HEK293 (cell line): Measurements from ENCODE around the gene PPP1R27.

Experiments used
- CTCF ChIA-PET: fragments of 350-600 bp; formaldehyde crosslinking; extraction: SDS; loops from one replicate; lab custom pipeline; 2021; ENCODE audit warnings: antibody characterized with exemption; lab: Yijun Ruan, JAX
- POLR2A ChIA-PET: fragments of 300-600 bp; formaldehyde crosslinking; extraction: SDS; loops from one replicate; lab custom pipeline; 2020; ENCODE audit warnings: antibody characterized with exemption, inconsistent platforms; lab: Yijun Ruan, JAX
- H3K27ac ChIP-seq: fragments of 200-500 bp; sonication (Bioruptor generic); 2 replicates; pipeline ENCODE4 v1.5.1; 2014; ENCODE audit warnings: low read depth, low read length, control low read depth, inconsistent platforms; ENCODE audit errors: extremely low read depth
- H3K36me3 ChIP-seq, 2 experiments: fragments of 200-500 bp in 1 of 2; sonication (Bioruptor generic) in 1 of 2; 1 replicate in 1 of 2; 2 replicates in 1 of 2; pipeline ENCODE4 v1.5.1; 2014 to 2017; ENCODE audit warnings: inconsistent platforms in 2 of 2, low read length in 2 of 2; ENCODE audit not compliant: control insufficient read depth in 2 of 2, insufficient read depth in 1 of 2
- H3K4me1 ChIP-seq: fragments of 200-500 bp; sonication (Bioruptor generic); 2 replicates; pipeline ENCODE4 v1.5.1; 2014; ENCODE audit warnings: mild to moderate bottlenecking, low read length, inconsistent platforms; ENCODE audit not compliant: control insufficient read depth, insufficient read depth
- H3K4me3 ChIP-seq: 2 replicates; pipeline ENCODE4 v1.5.1; 2011; ENCODE audit warnings: low read depth, mild to moderate bottlenecking, control low read depth, low read length, moderate library complexity
- H3K9me3 ChIP-seq: fragments of 200-500 bp; sonication (Bioruptor generic); 2 replicates; pipeline ENCODE4 v1.5.1; 2014; ENCODE audit warnings: low read depth, low read length, inconsistent platforms; ENCODE audit not compliant: control insufficient read depth, insufficient read depth
- GLIS2 ChIP-seq: fragments of 450-650 bp; formaldehyde crosslinking; IDR thresholded peaks from 2 replicates; pipeline ENCODE4 v1.5.1; 2016; ENCODE audit warnings: missing biosample characterization, missing genetic modification characterization
- KLF10 ChIP-seq: fragments of 450-650 bp; IDR thresholded peaks from 2 replicates; pipeline ENCODE4 v1.5.1; 2018; ENCODE audit warnings: missing biosample characterization, mild to moderate bottlenecking, missing genetic modification characterization
- KLF8 ChIP-seq: fragments of 450-650 bp; formaldehyde crosslinking; IDR thresholded peaks from 2 replicates; pipeline ENCODE4 v1.5.1; 2016; ENCODE audit warnings: missing biosample characterization, missing genetic modification characterization
- KLF9 ChIP-seq: fragments of 450-650 bp; formaldehyde crosslinking; IDR thresholded peaks from 2 replicates; pipeline ENCODE4 v1.5.1; 2016; ENCODE audit warnings: missing biosample characterization, missing genetic modification characterization, low read depth
- MEIS1 ChIP-seq: sonication (generic); formaldehyde crosslinking; IDR thresholded peaks from 2 replicates; pipeline ENCODE4 v1.8.1; 2022; ENCODE audit warnings: missing genetic modification reagents, mild to moderate bottlenecking, borderline replicate concordance
- PBX3 ChIP-seq: sonication (generic); formaldehyde crosslinking; IDR thresholded peaks from 2 replicates; pipeline ENCODE4 v1.8.1; 2022; ENCODE audit warnings: mild to moderate bottlenecking, moderate library complexity, missing genetic modification reagents
- SP2 ChIP-seq: fragments of 450-650 bp; formaldehyde crosslinking; IDR thresholded peaks from 2 replicates; pipeline ENCODE4 v1.5.1; 2016; ENCODE audit warnings: missing biosample characterization, missing genetic modification characterization
- SP7 ChIP-seq: fragments of 450-650 bp; formaldehyde crosslinking; IDR thresholded peaks from 2 replicates; pipeline ENCODE4 v1.5.1; 2016; ENCODE audit warnings: missing biosample characterization, missing genetic modification characterization
- ZBTB11 ChIP-seq: fragments of 450-650 bp; formaldehyde crosslinking; conservative IDR thresholded peaks from 2 replicates; pipeline ENCODE4 v1.5.1; 2016; ENCODE audit warnings: low read depth, missing biosample characterization, missing genetic modification characterization
- ZEB2 ChIP-seq: fragments of 450-650 bp; formaldehyde crosslinking; IDR thresholded peaks from 2 replicates; pipeline ENCODE4 v1.5.1; 2016; ENCODE audit warnings: missing biosample characterization, missing genetic modification characterization
- ZNF121 ChIP-seq: fragments of 450-650 bp; formaldehyde crosslinking; IDR thresholded peaks from 2 replicates; pipeline ENCODE4 v1.5.1; 2016; ENCODE audit warnings: missing biosample characterization, missing genetic modification characterization
- ZNF2 ChIP-seq: fragments of 450-650 bp; formaldehyde crosslinking; IDR thresholded peaks from 2 replicates; pipeline ENCODE4 v1.5.1; 2016; ENCODE audit warnings: missing biosample characterization, missing genetic modification characterization
- ZNF311 ChIP-seq: fragments of 450-650 bp; formaldehyde crosslinking; IDR thresholded peaks from 2 replicates; pipeline ENCODE4 v1.5.1; 2017; ENCODE audit warnings: missing biosample characterization, missing genetic modification characterization, borderline replicate concordance
- ZNF335 ChIP-seq: fragments of 450-650 bp; formaldehyde crosslinking; conservative IDR thresholded peaks from 2 replicates; pipeline ENCODE4 v1.5.1; 2016; ENCODE audit warnings: missing biosample characterization, missing genetic modification characterization
- ZNF37A ChIP-seq: fragments of 450-650 bp; IDR thresholded peaks from 2 replicates; pipeline ENCODE4 v1.5.1; 2018; ENCODE audit warnings: missing biosample characterization, missing genetic modification characterization
- ZNF530 ChIP-seq: fragments of 450-650 bp; formaldehyde crosslinking; IDR thresholded peaks from 2 replicates; pipeline ENCODE4 v1.5.1; 2016; ENCODE audit warnings: low read depth, missing biosample characterization, missing genetic modification characterization
- ZNF621 ChIP-seq: fragments of 450-650 bp; formaldehyde crosslinking; IDR thresholded peaks from 2 replicates; pipeline ENCODE4 v1.5.1; 2017; ENCODE audit warnings: missing biosample characterization, missing genetic modification characterization
- ZNF76 ChIP-seq: fragments of 450-650 bp; formaldehyde crosslinking; IDR thresholded peaks from 2 replicates; pipeline ENCODE4; 2016; ENCODE audit warnings: low read depth, missing biosample characterization, missing genetic modification characterization, borderline replicate concordance
- TF ChIP-seq, protein P1 (sequence below): fragments of 450-650 bp; formaldehyde crosslinking; IDR thresholded peaks from 2 replicates; pipeline ENCODE4 v1.5.1; 2016; ENCODE audit warnings: missing biosample characterization, missing genetic modification characterization, borderline replicate concordance
- TF ChIP-seq, protein P2 (sequence below): fragments of 450-650 bp; formaldehyde crosslinking; IDR thresholded peaks from 2 replicates; pipeline ENCODE4 v1.5.1; 2016; ENCODE audit warnings: missing biosample characterization, missing genetic modification characterization, borderline replicate concordance
- TF ChIP-seq, protein P3 (sequence below): fragments of 450-650 bp; formaldehyde crosslinking; optimal IDR thresholded peaks from 2 replicates; pipeline ENCODE3; 2016; ENCODE audit warnings: missing biosample characterization, mild to moderate bottlenecking, missing genetic modification characterization

PPP1R27 gene

DNA sequence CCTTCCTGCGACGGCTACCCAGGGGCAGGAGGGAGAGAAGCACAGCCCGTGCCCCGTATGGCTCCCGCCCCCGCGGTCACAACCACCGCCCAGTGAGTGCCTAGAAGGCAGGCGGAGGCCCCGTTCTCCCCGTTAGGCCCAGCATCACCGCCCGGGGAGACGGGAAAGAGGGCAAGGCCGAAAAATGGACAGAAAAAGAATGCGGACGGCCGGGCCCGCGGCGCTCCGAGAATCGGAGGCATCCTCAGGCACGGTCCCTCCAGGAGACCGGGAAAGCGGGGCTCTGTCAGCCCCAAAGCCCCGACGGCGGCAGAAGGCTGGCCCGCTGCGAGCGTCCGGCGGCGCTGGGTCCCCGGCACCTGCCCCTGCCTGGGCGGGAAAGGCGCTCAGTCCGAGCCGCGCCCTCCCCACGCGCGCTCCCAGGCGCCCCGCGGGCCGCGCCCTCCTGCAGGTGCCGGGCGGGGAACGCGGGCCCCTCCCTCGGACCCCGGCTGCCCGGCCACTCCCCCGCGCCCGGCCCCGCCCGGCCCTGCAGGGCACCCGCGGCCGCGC lies 2.2 kb downstream of the PPP1R27 start:
- H3K36me3 ChIP-seq = peaks cover 0 to 4% of the 10 kb centered on the region in 2 experiments; a peak in 2 of 3 replicates
- peak overlapping the region; percentile 75 for H3K27ac ChIP-seq
- POLR2A ChIA-PET = interaction anchor here (0.6 to 2.0 kb wide), 21 partner anchors 9 to 265 kb away, joined by 3 to 10 read pairs (median 5); partner anchors contain the start of genes CENPX, DCXR, FASN and LRRC45
- no peaks in the 10 kb centered on the region for H3K9me3 ChIP-seq
- H3K4me3 ChIP-seq = peak overlapping the region; percentile 72
- H3K4me1 ChIP-seq = no peaks in the 10 kb centered on the region
- CTCF ChIA-PET = interaction anchor here (0.9 to 3.0 kb wide), 2 partner anchors 11 to 15 kb away, joined by 3 to 12 read pairs; no protein-coding TSS in a partner anchor
- peak; percentile 48; the same call in 1 of the 2 replicates for TF ChIP-seq ZNF2 (tag by site-specific recombination)
- TF ChIP-seq SP7 (tag by site-specific recombination) = 0 out of 2 replicates have a peak, but pooled peaks have one; percentile 24
- TF ChIP-seq, protein P1, sequence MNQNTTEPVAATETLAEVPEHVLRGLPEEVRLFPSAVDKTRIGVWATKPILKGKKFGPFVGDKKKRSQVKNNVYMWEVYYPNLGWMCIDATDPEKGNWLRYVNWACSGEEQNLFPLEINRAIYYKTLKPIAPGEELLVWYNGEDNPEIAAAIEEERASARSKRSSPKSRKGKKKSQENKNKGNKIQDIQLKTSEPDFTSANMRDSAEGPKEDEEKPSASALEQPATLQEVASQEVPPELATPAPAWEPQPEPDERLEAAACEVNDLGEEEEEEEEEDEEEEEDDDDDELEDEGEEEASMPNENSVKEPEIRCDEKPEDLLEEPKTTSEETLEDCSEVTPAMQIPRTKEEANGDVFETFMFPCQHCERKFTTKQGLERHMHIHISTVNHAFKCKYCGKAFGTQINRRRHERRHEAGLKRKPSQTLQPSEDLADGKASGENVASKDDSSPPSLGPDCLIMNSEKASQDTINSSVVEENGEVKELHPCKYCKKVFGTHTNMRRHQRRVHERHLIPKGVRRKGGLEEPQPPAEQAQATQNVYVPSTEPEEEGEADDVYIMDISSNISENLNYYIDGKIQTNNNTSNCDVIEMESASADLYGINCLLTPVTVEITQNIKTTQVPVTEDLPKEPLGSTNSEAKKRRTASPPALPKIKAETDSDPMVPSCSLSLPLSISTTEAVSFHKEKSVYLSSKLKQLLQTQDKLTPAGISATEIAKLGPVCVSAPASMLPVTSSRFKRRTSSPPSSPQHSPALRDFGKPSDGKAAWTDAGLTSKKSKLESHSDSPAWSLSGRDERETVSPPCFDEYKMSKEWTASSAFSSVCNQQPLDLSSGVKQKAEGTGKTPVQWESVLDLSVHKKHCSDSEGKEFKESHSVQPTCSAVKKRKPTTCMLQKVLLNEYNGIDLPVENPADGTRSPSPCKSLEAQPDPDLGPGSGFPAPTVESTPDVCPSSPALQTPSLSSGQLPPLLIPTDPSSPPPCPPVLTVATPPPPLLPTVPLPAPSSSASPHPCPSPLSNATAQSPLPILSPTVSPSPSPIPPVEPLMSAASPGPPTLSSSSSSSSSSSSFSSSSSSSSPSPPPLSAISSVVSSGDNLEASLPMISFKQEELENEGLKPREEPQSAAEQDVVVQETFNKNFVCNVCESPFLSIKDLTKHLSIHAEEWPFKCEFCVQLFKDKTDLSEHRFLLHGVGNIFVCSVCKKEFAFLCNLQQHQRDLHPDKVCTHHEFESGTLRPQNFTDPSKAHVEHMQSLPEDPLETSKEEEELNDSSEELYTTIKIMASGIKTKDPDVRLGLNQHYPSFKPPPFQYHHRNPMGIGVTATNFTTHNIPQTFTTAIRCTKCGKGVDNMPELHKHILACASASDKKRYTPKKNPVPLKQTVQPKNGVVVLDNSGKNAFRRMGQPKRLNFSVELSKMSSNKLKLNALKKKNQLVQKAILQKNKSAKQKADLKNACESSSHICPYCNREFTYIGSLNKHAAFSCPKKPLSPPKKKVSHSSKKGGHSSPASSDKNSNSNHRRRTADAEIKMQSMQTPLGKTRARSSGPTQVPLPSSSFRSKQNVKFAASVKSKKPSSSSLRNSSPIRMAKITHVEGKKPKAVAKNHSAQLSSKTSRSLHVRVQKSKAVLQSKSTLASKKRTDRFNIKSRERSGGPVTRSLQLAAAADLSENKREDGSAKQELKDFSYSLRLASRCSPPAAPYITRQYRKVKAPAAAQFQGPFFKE (tag by site-specific recombination) = 0 out of 2 replicates have a peak, but pooled peaks have one; percentile 50
- TF ChIP-seq SP2 (tag by site-specific recombination) = peak; percentile 67
- TF ChIP-seq ZBTB11 (tag by site-specific recombination) = no peak
- 0 out of 2 replicates have a peak, but pooled peaks have one; percentile 37 for TF ChIP-seq ZNF121 (tag by site-specific recombination)
- peak; percentile 36; the same call in 1 of the 2 replicates for TF ChIP-seq ZNF76
- TF ChIP-seq GLIS2 = peak; percentile 40; the same call in 1 of the 2 replicates
- 0 out of 2 replicates have a peak, but pooled peaks have one; percentile 14 for TF ChIP-seq ZEB2
- TF ChIP-seq ZNF530 (tag by site-specific recombination) = no peak
- TF ChIP-seq KLF8 (tag by site-specific recombination) = peak; percentile 71
- TF ChIP-seq, protein P2, sequence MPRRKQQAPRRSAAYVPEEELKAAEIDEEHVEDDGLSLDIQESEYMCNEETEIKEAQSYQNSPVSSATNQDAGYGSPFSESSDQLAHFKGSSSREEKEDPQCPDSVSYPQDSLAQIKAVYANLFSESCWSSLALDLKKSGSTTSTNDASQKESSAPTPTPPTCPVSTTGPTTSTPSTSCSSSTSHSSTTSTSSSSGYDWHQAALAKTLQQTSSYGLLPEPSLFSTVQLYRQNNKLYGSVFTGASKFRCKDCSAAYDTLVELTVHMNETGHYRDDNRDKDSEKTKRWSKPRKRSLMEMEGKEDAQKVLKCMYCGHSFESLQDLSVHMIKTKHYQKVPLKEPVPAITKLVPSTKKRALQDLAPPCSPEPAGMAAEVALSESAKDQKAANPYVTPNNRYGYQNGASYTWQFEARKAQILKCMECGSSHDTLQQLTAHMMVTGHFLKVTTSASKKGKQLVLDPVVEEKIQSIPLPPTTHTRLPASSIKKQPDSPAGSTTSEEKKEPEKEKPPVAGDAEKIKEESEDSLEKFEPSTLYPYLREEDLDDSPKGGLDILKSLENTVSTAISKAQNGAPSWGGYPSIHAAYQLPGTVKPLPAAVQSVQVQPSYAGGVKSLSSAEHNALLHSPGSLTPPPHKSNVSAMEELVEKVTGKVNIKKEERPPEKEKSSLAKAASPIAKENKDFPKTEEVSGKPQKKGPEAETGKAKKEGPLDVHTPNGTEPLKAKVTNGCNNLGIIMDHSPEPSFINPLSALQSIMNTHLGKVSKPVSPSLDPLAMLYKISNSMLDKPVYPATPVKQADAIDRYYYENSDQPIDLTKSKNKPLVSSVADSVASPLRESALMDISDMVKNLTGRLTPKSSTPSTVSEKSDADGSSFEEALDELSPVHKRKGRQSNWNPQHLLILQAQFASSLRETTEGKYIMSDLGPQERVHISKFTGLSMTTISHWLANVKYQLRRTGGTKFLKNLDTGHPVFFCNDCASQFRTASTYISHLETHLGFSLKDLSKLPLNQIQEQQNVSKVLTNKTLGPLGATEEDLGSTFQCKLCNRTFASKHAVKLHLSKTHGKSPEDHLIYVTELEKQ = no peak
- no peak for TF ChIP-seq ZNF37A (tag by site-specific recombination)
- TF ChIP-seq ZNF621 (tag by site-specific recombination) = no peak
- peak; percentile 31; the same call in 1 of the 2 replicates for TF ChIP-seq KLF9
- peak; percentile 66; the same call in 1 of the 2 replicates for TF ChIP-seq PBX3 (CRISPR knock-in tag)
- no peak for TF ChIP-seq ZNF311
- TF ChIP-seq KLF10 (tag by site-specific recombination) = peak; percentile 84; the same call in 1 of the 2 replicates
- no peak for TF ChIP-seq MEIS1
- TF ChIP-seq, protein P3, sequence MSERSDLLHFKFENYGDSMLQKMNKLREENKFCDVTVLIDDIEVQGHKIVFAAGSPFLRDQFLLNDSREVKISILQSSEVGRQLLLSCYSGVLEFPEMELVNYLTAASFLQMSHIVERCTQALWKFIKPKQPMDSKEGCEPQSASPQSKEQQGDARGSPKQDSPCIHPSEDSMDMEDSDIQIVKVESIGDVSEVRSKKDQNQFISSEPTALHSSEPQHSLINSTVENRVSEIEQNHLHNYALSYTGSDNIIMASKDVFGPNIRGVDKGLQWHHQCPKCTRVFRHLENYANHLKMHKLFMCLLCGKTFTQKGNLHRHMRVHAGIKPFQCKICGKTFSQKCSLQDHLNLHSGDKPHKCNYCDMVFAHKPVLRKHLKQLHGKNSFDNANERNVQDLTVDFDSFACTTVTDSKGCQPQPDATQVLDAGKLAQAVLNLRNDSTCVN (tag by site-specific recombination) = peak; percentile 61
- TF ChIP-seq ZNF335 = peak; percentile 80
